B cell (primary cell): ENCODE results near the gene VILL.

Source experiments
- EZH2 ChIP-seq: IDR thresholded peaks from 2 replicates; pipeline ENCODE4 v1.6.1; 2012; ENCODE audit warnings: borderline replicate concordance, low read depth, mild to moderate bottlenecking, moderate library complexity, low read length; ENCODE audit not compliant: insufficient read depth, poor library complexity, severe bottlenecking
- TF ChIP-seq, protein P1 (sequence below): fragments of 200-600 bp; IDR thresholded peaks from one replicate; pipeline ENCODE4 v1.8.0; 2022; ENCODE audit warnings: antibody characterized with exemption, mild to moderate bottlenecking

- TF ChIP-seq, protein P1, sequence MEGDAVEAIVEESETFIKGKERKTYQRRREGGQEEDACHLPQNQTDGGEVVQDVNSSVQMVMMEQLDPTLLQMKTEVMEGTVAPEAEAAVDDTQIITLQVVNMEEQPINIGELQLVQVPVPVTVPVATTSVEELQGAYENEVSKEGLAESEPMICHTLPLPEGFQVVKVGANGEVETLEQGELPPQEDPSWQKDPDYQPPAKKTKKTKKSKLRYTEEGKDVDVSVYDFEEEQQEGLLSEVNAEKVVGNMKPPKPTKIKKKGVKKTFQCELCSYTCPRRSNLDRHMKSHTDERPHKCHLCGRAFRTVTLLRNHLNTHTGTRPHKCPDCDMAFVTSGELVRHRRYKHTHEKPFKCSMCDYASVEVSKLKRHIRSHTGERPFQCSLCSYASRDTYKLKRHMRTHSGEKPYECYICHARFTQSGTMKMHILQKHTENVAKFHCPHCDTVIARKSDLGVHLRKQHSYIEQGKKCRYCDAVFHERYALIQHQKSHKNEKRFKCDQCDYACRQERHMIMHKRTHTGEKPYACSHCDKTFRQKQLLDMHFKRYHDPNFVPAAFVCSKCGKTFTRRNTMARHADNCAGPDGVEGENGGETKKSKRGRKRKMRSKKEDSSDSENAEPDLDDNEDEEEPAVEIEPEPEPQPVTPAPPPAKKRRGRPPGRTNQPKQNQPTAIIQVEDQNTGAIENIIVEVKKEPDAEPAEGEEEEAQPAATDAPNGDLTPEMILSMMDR = no peak
- TF ChIP-seq EZH2 = no peak
These were observed 3.4 kb downstream of the VILL start for GRCh38 chr3:37993820-37994638.
